GM18909 (cell line): ENCODE data around the gene BIK.

Experiments
- ATAC-seq: cut with Tn5 transposase; IDR thresholded peaks from one replicate; pipeline ENCODE4 v1.9.1; 2021; ENCODE audit warnings: mild to moderate bottlenecking; ENCODE audit not compliant: unreplicated experiment, poor library complexity

The BIK gene

GRCh38 chr22:43158778-43159483, 48.4 kb downstream of the BIK start:
- ATAC-seq = no peak

- ATAC-seq = no peak
Observed at GRCh38 chr22:43159484-43160178, 49.1 kb downstream of the BIK start.

GRCh38 chr22:43160497-43161126, 50.1 kb downstream of the BIK start:
- ATAC-seq = no peak

GRCh38 chr22:43162412-43163150, 52.0 kb downstream of the BIK start:
- no peak for ATAC-seq

GRCh38 chr22:43163241-43163795, 52.8 kb downstream of the BIK start:
- no peak for ATAC-seq

- no peak for ATAC-seq
Observed at GRCh38 chr22:43164636-43165035, 54.1 kb downstream of the BIK start.

- ATAC-seq = no peak
Observed at GRCh38 chr22:43166132-43166930, 55.8 kb downstream of the BIK start.

- no peak for ATAC-seq
Observed at GRCh38 chr22:43167001-43167589, 56.5 kb downstream of the BIK start.

GRCh38 chr22:43168471-43169309, 58.1 kb downstream of the BIK start:
- ATAC-seq = no peak

GRCh38 chr22:43169310-43170130, 59.0 kb downstream of the BIK start:
- no peak for ATAC-seq

- ATAC-seq = no peak
Observed at GRCh38 chr22:43170131-43170480, 59.6 kb downstream of the BIK start.

GRCh38 chr22:43171019-43171491, 60.5 kb downstream of the BIK start:
- ATAC-seq = no peak

- ATAC-seq = no peak
Observed at GRCh38 chr22:43171607-43172006, 61.1 kb downstream of the BIK start.

GRCh38 chr22:43172191-43172590, 61.6 kb downstream of the BIK start:
- no peak for ATAC-seq

- no peak for ATAC-seq
Observed at GRCh38 chr22:43173566-43173965, 63.0 kb downstream of the BIK start.

GRCh38 chr22:43173976-43174720, 63.6 kb downstream of the BIK start:
- ATAC-seq = no peak

- no peak for ATAC-seq
Observed at GRCh38 chr22:43174941-43175531, 64.5 kb downstream of the BIK start.
